ENCODE results near the gene HAUS8. TPM values are rescaled to one million over a fixed set of nuclear protein-coding genes. Genes with fewer than 3 reads are reported as not detected.

The HAUS8 gene
- total and polyA plus RNA-seq, 2 of the 13 experiments (the other 11 are each of a cell fraction or from before 2014, with no cell fraction given), result 7.8 to 17.5 TPM

- TF ChIP-seq ZNF10 (CRISPR knock-in tag; IDR thresholded peaks at IDR 0.05; ENCODE audit: borderline replicate concordance, low read depth) (no peak), REL (CRISPR knock-in tag; conservative IDR thresholded peaks at IDR 0.05) (no peak), ELF3 (CRISPR knock-in tag; IDR thresholded peaks at IDR 0.05) (0 out of 2 replicates have a peak, but pooled peaks have one; percentile 52), CEBPB (IDR thresholded peaks at IDR 0.05; ENCODE audit: borderline replicate concordance, low read depth, low read length) (peak; percentile 83), CEBPG (CRISPR knock-in tag; IDR thresholded peaks at IDR 0.05) (peak; percentile 44; the same call in 1 of the 2 replicates), CC2D1A (CRISPR knock-in tag; IDR thresholded peaks at IDR 0.05) (no peak), ZNF839 (CRISPR knock-in tag; IDR thresholded peaks at IDR 0.05; ENCODE audit: borderline replicate concordance) (no peak), ZBTB43 (CRISPR knock-in tag; conservative IDR thresholded peaks at IDR 0.05) (no peak), ZNF275 (CRISPR knock-in tag; IDR thresholded peaks at IDR 0.05; ENCODE audit: borderline replicate concordance) (no peak), ZNF577 (CRISPR knock-in tag; IDR thresholded peaks at IDR 0.05; ENCODE audit: borderline replicate concordance, low read depth) (no peak), ZEB1 (IDR thresholded peaks at IDR 0.05; ENCODE audit: insufficient replicate concordance, low read depth) (no peak), ZNF20 (CRISPR knock-in tag; IDR thresholded peaks at IDR 0.05) (no peak), ZNF34 (CRISPR knock-in tag; IDR thresholded peaks at IDR 0.05; ENCODE audit: borderline replicate concordance) (no peak), EHMT2 (IDR thresholded peaks at IDR 0.05; ENCODE audit: borderline replicate concordance, low read depth, low read length) (no peak), BCL6 (CRISPR knock-in tag; IDR thresholded peaks at IDR 0.05) (no peak), ZNF747 (CRISPR knock-in tag; IDR thresholded peaks at IDR 0.05; ENCODE audit: borderline replicate concordance) (no peak), ZNF354B (CRISPR knock-in tag; IDR thresholded peaks at IDR 0.05) (no peak), SRF (IDR thresholded peaks at IDR 0.05; ENCODE audit: low read depth, low read length) (no peak), MLLT10 (CRISPR knock-in tag; IDR thresholded peaks at IDR 0.05) (no peak), E2F1 (CRISPR knock-in tag; IDR thresholded peaks at IDR 0.05) (no peak), FLYWCH1 (CRISPR knock-in tag; IDR thresholded peaks at IDR 0.05) (no peak), ZFP36 (IDR thresholded peaks at IDR 0.05; ENCODE audit: borderline replicate concordance, low read depth, low read length, partially characterized antibody) (no peak), ZNF841 (CRISPR knock-in tag; IDR thresholded peaks at IDR 0.05; ENCODE audit: borderline replicate concordance) (no peak), ZNF224 (CRISPR knock-in tag; IDR thresholded peaks at IDR 0.05) (no peak)
Observed at GRCh38 chr19:17021793-17022590, 53.3 kb downstream of the HAUS8 start (continued).

Measured in HepG2 (cell line).